NCI-H1436 (cell line): ENCODE results near the gene PDLIM4.

Source experiments
- DNase-seq: peaks from one replicate; lab custom pipeline; 2025; lab: John Stamatoyannopoulos, UW

PDLIM4 gene

DNA sequence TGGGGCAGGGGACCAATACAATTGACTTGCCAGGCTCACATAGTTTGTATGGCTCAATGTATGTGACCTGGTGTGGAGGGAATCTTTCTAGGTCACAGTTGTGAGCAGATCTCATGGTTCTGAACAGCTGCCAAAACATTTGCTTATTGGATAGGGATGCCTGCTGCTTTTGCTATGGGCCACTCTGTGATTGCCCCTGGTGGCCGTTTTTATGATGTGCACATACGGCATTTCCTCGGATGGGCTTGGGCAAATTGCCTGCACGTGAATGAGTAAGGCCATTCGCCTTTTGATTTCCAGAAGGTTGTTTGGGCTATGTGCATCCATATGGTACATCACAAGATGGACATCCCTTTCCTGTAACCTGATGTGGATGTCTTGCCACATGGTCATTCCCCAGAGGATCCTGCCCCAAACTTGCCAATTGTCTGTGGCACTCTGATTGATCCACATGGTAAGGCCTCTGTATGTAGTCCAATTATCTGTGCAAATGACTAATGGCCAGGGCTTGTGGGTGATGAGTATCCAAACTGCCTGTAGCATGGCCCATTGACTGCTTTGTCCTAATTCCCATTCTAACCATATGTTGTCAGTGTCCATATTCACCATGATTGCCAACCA is 26.0 kb downstream of the PDLIM4 start:
- DNase-seq: no peak

DNA sequence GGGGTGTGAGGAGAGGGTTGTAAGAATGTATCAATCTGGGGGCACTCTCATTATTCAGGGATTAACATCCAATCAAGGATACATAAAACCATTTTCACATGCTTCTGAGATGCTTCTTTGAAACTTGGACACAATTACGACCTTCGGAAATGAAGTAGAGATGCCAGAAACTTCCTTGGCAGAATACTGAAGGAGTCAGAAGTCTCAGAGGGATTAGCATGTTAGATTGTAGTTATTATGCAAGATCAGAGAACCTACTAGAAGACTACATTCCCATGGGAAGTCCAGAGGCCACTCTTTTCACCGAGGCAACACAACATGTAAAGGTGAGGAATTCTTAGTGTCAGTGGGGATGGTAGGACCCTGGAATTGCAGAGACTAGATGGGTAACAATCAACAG is 31.6 kb downstream of the PDLIM4 start:
- DNase-seq: no peak

DNA sequence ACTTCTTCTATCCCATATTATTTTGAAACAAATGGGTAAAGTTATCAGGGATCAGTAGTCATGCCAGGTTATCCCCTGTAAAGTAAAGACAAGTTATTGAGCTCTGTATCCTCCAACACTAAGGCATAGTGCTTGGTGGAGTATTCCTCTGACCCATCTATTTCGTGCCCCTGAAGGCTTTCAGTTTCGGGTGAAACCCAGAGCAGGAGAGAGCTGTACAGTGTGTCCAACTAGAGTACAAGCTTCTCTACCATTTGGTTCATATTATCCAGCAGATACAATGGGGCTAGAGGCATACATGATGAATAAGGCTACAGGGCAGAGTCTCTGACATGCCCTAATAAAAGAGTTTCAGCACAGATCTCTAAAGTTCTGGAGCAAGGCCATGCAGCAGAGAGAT is 33.5 kb downstream of the PDLIM4 start:
- no peak for DNase-seq

DNA sequence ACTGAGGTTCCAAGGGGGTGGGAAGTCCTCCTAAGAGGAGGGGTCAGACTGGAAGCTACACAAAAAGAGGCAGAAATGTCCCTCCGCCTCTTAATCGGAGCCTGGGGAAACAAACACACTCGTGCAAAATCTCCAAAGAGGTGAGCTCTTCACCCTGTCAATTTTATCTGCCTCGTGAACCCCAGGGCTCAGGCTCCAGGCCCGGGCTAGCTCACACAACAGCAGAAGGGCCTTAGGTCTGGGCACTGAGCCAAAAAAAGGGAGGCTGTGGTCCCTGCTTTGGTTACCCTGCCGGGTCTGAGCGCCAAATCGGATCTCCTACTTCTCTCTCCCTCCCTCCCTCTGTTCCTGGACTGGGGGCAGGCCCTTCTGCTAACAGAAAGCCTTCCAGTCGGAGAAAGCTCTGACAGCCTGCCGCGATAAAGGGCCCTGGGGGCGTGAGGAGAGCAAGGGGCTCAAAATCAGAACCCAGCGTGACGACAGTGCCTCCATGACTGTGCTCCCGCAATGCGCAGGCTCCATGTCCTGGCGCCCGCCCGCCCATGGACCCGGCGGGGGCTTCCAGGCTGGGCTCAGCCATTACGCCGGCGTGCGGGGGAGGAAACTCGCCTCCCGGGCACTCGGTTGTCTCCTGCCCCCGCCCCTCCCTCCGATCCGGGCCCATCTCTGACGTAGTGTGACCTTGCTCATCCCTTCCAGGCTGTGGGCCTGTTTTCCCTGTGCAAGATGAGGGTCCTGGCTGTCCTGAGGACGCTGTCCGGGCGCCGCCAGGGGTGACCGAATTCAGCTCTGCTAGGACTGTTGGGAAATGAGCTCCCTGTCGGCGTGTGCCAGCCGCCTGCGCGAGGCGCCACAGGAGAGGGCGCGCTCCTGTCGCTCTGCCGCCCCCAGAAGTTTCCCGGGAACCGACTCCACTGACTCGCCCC is 35.8 kb downstream of the PDLIM4 start:
- peak; percentile 84 for DNase-seq

DNA sequence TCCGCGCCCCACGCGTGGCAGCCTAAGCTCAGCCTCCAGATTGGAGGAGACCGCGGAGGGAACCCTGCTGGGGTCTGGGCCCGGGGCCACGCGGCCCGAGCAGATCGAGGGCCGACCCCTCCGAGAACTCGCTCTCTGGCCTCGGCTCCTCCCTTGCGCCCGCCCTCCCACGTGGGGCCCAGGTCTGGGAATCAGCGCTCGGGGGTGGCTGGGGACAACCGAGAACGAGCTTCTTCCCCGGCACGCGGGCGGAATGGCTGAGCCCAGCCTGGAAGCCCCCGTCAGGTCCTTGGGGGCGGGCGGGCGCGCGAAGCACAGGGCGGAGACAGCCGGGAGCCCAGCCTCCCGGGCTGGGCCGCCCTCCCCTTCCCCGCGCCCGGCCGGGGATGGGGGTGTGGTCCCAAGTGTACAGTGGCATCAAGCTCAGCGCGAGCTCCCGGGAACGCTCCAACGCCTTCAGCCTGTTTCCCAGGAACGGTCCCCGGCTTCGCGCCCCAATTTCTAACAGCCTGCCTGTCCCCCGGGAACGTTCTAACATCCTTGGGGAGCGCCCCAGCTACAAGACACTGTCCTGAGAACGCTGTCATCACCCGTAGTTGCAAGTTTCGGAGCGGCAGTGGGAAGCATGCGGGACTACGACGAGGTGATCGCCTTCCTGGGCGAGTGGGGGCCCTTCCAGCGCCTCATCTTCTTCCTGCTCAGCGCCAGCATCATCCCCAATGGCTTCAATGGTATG is 36.7 kb downstream of the PDLIM4 start, which contains the start of gene SLC22A4:
Gene SLC22A4 (plus strand): TSS at position 403 of the 736 bp plus-strand sequence. CDS start 223 bp downstream, at position 626.
- peak; percentile 90 for DNase-seq

DNA sequence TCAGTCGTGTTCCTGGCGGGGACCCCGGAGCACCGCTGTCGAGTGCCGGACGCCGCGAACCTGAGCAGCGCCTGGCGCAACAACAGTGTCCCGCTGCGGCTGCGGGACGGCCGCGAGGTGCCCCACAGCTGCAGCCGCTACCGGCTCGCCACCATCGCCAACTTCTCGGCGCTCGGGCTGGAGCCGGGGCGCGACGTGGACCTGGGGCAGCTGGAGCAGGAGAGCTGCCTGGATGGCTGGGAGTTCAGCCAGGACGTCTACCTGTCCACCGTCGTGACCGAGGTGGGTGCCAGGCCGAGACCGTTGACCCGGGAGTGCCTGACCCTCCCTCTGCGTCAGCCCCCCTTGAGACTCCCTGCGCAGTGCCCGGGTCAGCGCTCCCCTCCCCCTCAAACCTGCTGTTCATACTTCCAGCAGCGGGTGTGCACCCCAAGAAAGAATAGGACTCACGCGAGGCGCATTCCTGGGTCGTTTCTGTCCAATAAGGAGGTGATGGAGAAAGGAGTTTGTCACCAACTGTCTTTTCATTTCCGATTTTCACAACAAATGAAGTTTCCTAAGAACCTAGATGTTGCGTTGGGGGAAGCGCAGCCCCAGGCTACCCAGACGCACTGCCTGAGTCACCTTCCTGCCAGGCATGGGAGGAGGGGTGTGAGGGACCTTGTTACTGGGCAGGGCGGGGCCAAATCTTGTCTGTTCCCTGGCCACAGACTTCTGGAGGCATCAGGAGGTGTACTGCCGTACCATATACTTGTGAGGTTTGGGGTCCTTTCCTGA is 37.4 kb downstream of the PDLIM4 start:
- DNase-seq: no peak

DNA sequence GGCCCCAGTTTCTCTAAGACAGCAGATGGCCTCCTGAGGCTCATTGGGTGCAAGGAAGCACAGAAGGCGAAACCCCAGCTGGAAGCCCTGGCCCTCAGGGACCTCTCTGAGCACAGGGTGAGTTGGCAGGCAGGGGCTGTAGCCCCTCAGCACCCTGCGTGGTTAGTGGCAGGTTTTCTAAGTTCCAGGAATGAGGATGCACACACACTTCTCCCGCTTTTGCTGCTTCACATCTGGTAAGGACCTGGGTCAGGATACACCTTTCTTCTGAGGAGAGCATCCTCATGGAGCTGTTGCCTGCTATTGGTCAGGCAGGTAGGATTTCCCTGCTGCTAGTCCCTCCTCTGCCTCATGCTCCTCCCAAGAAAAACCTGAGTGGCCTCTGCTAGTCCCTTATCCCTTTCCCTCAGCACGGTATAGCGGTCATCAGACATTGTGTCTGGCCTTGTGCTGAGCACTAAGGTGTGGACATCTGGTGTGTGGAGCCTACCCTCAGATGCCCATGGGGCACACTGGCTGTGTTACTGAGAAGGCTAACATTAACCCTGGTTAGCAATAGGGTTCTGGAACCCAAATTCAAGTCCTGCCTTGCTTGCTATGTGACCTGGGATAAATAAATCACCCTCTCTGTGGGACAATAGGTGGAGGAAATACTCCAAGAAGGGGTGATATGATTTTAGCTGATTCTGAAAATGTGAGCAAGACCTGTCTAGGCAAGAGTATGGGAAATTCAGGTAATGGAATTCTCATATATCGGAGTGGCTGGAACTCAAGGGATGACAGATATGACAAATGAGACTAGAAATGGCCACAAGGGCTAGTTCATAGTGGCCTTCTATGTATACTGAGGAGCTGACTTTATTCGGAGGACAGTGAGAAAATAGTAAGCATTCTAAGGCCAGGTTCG is 38.3 kb downstream of the PDLIM4 start:
- no peak for DNase-seq

DNA sequence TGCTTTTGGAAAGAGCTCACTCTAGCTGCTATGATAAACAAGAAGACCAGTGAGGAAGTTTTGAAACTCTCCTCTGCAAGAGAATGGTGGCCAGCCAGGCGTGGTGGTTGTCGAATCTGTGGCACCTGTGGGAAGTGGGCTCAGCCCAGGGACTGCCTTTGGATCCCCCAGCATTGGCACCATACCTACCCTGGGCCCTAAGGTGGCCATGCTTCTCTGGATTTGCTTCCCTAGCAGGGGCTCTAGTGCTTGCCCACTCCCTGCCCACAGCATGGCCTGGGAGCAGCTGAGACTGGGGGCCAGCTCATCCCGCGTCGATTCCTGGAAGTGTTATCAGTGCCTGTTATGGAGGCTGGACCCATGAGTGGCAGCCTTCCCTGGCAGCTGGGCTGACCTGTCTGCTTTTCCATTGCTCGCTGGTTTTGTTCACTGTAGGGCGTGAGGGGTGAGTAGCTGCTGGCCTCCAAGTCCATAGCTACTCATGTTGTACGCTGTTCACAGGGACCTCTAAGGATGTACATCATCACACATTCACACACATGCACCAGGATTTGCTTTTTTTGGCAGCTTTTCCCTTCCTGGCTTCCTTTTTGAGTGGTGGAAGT is 39.0 kb downstream of the PDLIM4 start:
- DNase-seq: no peak

DNA sequence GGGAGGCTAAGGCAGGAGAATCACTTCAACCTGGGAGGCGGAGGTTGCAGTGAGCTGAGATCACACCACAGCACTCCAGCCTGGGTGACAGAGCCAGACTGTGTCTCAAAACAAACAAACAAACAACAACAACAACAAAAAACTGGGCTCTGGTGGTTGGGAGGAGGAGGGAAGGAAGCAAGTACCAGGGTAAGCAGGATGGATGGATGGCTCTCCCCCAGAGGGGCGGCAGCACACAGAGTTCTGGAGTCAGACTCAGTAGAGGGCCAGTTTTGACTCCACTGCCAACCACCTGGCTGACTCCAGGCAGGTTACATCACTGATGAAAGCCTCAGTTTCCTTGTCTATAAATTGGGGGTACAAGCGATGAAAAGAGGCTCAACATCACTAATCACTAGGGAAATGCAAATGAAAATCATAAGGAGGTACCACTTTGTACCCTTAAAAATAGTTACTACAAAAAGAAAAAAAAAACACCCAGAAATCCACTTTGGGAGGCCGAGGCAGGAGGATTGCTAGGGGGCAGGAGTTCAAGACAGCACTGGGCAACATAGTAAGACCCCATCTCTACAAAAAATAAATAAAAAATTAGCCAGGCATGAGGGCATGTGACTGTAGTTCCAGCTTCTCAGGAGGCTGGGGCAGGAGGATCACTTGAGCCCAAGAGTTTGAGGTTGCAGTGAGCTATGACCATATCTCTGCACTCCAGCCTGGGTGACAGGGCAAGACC is 39.9 kb downstream of the PDLIM4 start:
- DNase-seq: no peak

DNA sequence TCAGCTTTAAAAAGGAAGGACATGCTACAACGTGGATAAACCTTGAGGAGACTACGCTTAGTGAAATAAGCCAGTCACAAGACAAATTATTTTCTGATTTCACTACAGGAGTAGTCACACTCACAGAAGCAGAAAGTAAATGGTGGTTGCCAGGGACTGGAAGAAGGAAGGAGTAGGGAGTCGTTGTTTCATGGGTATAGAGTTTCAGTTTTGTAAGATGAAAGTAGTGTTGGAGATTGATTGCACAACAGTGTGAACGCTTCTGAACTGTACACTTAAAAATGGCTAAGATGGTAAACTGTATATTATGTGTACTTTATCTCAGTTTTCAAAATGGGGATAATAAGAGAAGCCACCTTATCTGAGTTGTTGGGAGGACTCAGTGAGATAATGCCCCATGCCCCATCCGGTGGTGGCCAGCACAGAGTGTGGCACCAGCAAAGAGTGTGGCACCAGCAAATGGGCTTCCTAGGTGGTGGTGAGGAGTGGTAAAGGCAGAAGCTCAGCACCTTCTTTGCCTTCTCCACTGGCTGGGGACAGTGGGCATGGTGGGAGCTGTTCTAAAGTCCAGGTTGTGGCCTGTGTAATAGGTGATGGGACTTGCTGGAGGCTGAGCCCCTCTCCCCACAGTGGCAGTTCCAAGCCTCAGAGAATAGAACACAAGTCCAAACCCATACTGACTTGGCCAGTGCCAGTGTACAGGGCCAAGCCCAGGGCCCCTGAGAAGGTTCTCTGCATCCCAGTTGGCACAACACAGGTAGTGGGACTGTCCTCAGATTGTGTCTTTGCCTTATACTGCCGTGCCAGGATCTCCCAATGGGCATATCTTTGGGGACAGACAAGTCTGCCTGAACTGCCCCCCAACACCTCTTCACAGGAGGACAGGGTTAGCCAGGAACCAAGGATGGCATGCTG is 41.1 kb downstream of the PDLIM4 start:
- DNase-seq: no peak

DNA sequence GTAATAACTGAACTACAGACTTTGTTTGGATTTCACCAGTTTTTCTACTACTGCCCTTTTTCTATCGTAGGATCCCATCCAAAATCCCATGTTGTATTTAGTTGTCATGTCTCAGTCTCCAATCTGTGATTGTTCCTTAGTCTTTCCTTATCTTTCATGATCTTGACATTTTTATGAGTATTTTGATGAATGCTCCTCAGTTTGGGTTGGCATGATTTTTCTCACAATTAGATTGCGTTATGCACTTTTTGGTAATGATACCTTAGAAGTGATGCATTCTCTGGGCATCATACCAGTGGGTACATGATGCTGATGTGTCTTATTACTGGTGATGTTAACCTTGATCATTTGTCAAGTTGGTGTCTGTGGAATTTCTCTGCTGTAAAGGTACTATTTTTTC is 42.4 kb downstream of the PDLIM4 start:
- DNase-seq: no peak

DNA sequence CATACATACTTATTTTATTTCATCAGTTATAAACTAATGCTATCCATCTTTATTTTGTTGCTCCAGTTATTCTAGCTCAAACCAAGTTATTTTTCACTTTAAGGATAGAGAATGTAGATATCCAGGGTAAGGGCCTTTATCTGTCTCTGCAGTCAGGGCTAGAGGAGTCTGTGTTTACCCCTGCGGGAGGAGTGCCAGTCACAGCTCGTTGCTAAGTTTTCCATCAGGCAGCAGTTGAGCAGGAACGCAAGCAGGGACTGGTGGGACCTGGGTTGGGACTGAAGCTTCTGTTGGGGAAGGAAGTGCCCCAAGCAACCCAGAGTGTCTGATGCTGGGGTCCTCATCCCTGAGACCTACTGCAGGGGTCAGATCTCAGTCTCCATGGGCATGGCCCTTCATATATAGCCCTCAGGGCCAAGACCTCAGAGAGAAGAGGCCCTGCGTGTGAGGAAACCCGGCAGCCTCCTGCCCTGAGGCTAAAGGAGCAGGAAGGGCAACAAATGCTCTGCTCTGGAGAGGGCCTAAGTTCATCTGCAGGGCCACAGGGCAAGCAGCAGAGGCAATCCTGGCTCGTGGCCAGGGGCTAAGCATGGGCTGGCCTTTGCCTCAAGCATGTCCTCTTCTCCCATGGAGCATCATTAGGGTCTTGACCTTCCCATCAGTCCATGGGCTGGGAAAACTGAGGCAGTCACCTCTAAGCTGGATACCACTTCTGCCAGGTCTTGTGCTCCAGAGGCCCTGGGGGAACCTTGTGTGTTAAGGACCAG is 43.3 kb downstream of the PDLIM4 start:
- no peak for DNase-seq

DNA sequence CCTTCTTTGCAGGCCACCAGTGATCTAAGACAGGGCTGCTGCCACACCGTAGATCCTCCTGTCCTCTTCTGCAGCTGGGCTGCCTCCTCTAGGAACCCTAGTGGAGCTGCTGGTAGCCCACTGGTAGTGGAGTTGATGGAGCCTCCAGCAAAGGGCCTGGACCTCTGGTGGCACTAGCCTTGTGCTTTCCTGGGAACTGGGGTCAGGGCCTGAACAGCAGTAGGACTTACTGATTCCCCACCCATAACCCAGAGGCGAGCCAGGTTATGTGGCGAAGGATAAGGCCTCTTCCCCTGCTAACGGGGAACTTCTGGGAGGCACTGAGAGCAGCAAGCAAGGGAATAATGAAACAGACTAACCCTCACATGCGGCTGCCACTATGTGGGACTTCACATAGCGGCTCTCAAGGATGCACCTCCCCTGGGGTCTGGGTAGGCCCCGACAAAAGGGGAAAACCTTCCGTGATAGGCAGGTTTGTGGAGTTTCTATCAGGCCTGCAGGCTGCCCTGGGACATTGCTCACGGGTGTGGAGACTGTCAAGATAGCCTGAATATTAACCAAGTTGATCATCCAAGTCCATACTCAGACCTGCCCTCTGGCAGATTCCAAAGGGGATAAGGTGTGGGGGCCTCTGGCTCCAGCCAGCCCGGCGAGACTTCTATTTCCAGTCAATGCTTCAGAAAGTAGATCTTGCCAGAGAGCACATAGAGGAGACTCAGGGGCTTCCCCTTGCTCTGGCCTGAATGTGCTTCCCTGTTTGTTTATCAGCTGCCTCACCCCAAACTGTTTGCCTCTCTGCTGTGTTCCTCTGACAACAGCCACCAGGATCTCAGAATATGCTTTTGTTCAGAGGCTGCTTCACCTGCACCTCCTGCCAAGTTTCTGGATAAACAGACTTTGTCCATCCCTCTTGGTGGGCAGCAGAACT is 44.1 kb downstream of the PDLIM4 start:
- no peak for DNase-seq

DNA sequence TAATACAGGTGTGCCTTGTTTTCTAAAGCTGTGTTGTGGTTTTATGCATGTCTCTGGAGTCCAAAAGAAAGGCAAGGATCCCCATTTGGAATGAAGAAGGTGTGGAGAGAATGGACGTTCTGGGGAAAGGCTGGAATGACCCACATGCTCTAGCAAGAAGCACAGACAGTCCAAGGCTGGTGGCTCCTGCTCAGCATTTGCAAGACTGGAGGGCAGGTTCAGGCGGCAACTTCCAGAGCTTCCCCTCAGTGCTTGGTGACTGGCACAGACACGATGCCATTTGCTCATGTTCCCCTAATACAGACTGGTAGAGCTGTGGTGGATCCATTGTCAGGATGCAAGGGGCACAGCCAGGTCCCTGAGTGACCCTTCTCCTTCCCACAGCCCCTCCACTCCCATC is 44.9 kb downstream of the PDLIM4 start:
- no peak for DNase-seq

DNA sequence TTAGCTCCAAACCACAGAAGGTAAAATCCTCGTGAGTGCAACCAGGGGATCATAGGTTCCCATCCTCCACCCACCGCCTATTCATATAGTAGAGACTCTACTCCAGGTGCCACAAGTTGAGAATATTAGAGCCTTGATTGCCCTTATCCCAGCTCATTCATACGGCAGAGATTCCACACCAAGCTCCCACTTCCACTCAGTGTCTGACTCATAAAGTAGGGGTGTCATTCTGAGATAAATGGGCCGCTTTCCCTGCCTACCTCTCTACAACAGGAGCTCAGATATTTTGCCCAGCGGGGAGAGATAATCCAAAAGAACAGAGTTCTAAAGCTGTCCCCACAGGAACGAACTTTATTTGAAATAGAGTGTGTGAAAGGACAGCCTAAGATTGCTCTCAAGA is 46.1 kb downstream of the PDLIM4 start:
- no peak for DNase-seq

DNA sequence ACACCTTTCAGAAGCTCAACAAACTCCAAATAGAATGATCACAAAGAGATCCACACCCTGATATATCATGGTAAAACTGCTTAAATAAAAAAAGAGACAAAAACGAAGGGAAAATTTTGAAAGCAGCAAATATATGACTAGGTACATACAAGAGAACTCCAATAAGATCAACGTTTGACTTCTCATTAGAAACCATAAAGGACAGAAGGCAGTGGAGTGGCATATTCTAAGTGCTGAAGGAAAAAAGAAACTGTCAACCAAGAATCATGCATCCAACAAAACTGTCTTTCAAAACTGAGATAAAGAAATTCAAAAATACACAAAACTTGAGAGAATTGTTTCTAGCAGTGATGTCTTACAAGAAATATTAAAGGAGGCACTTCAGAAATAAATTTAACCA is 47.9 kb downstream of the PDLIM4 start:
- DNase-seq: no peak

DNA sequence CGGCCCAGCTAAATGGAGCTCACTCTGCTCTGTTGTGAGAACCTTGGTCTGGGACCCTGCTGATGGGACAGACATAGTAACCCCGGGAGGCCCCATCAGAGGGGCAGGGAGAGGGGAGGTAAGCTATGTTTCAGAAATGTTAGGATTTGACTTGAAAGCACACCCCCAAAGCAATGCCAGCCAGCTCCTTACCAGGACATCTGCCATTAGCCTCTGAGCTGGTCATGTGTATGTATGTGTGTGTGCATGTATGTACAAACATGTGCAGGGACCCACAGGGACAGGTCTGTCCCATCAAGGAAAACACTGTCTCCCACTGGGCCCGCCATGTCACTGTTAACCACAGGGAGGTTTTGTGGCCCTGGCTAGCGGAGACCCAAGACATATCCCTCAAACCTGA is 51.2 kb downstream of the PDLIM4 start:
- DNase-seq: no peak
